HepG2 (cell line): ENCODE measurements around the gene KCNIP4. TPM values are rescaled to one million over a fixed set of nuclear protein-coding genes. Genes with fewer than 3 reads are reported as not detected.

ENCODE experiments used
- ATAC-seq: fragments of 200-7000 bp; cut with Tn5 transposase; 3 replicates; pipeline ENCODE4 v1.9.1; 2020; ENCODE audit warnings: mild to moderate bottlenecking, moderate library complexity
- BruUV-seq: library from RNA; stranded (reverse); fragments of 400-500 nt; replicated peaks from 2 replicates; lab custom pipeline; 2021; lab: Mats Ljungman, UMichigan
- CTCF ChIA-PET: fragments of 300-600 bp; formaldehyde crosslinking; extraction: SDS; loops from one replicate; lab custom pipeline; 2021; ENCODE audit warnings: low total read pairs, inconsistent platforms, low intra/inter-chr PET ratio; lab: Yijun Ruan, JAX
- POLR2A ChIA-PET: fragments of 350-600 bp; sonication (Branson Sonifier 250); formaldehyde crosslinking; loops from one replicate; lab custom pipeline; 2020; ENCODE audit warnings: antibody characterized with exemption, inconsistent platforms; lab: Yijun Ruan, JAX
- DNase-seq: peaks from one replicate; pipeline ENCODE4 v3.0.0-alpha.2; 2015; ENCODE audit warnings: low spot score
- FAIRE-seq: peaks from 3 replicates; lab custom pipeline; 2011; peaks lifted over from hg19 to GRCh38; lab: Jason Lieb, UNC
- H2AFZ ChIP-seq: one replicate; pipeline ENCODE4 v1.6.1; 2011; ENCODE audit warnings: low read length, inconsistent platforms
- H3K27ac ChIP-seq: fragments of 300-600 bp; 3 replicates; pipeline ENCODE4 v1.8.0; 2011; ENCODE audit warnings: mixed run types, mild to moderate bottlenecking, mixed read lengths, low read length, inconsistent platforms; ENCODE audit not compliant: insufficient read depth; ENCODE audit errors: extremely low read length
- H3K27me3 ChIP-seq, 2 experiments: fragments of 200-600 bp in 1 of 2; 2 replicates in 1 of 2; 3 replicates in 1 of 2; pipeline versions ENCODE4 v1.6.0 to v1.8.0; 2011; ENCODE audit warnings: low read length in 2 of 2, mild to moderate bottlenecking in 2 of 2, moderate library complexity in 2 of 2, inconsistent platforms in 1 of 2; ENCODE audit not compliant: insufficient read depth in 2 of 2, control insufficient read depth in 1 of 2
- H3K36me3 ChIP-seq, 2 experiments: fragments of 200-600 bp in 1 of 2; replicated peaks in 1 of 2; 2 replicates in 1 of 2; 3 replicates in 1 of 2; pipeline versions ENCODE4 v1.5.1 to v1.8.0; 2011; ENCODE audit warnings: low read length in 2 of 2, inconsistent platforms in 1 of 2; ENCODE audit not compliant: insufficient read depth in 2 of 2, control insufficient read depth in 1 of 2
- H3K4me1 ChIP-seq: 2 replicates; pipeline ENCODE4 v1.5.1; 2012; ENCODE audit warnings: low read length, inconsistent platforms; ENCODE audit not compliant: insufficient read depth
- H3K4me2 ChIP-seq: 2 replicates; pipeline ENCODE4 v1.6.0; 2011; ENCODE audit warnings: low read depth, low read length, inconsistent platforms
- H3K4me3 ChIP-seq, 3 experiments: fragments of 200-600 bp in 1 of 3; sonication (generic), shearing (Covaris generic) in 1 of 3; replicated peaks in 1 of 3; 2 replicates each; pipeline ENCODE4 v1.5.1; 2011 to 2016; ENCODE audit warnings: low read length in 3 of 3, inconsistent platforms in 2 of 3, low read depth in 2 of 3, mild to moderate bottlenecking in 2 of 3, control low read depth in 1 of 3, mixed read lengths in 1 of 3; ENCODE audit not compliant: insufficient read depth in 1 of 3
- H3K79me2 ChIP-seq: one replicate; pipeline ENCODE4 v1.6.1; 2011; ENCODE audit warnings: low read length, inconsistent platforms; ENCODE audit not compliant: insufficient read depth
- H3K9ac ChIP-seq: 2 replicates; pipeline ENCODE4 v1.6.0; 2011; ENCODE audit warnings: mild to moderate bottlenecking, low read depth, low read length, inconsistent platforms; ENCODE audit not compliant: insufficient read depth
- H3K9me3 ChIP-seq: 2 replicates; pipeline ENCODE4 v1.5.1; 2012; ENCODE audit warnings: mild to moderate bottlenecking, low read length
- H4K20me1 ChIP-seq: 2 replicates; pipeline ENCODE4 v1.6.0; 2011; ENCODE audit warnings: inconsistent platforms, mild to moderate bottlenecking, low read length, moderate library complexity; ENCODE audit not compliant: insufficient read depth
- FOXP4 ChIP-seq: sonication (generic); formaldehyde crosslinking; IDR thresholded peaks from 2 replicates; pipeline ENCODE4 v1.4.0; 2020; ENCODE audit warnings: missing genetic modification reagents
- HNRNPH1 ChIP-seq: fragments of 200-400 bp; formaldehyde crosslinking; optimal IDR thresholded peaks from 2 replicates; pipeline ENCODE3; 2017; ENCODE audit warnings: mild to moderate bottlenecking, low read depth, low read length
- NFAT5 ChIP-seq: sonication (generic); formaldehyde crosslinking; IDR thresholded peaks from 2 replicates; pipeline ENCODE4 v1.4.0; 2020; ENCODE audit warnings: missing genetic modification reagents
- ZNF367 ChIP-seq: sonication (generic); formaldehyde crosslinking; IDR thresholded peaks from 2 replicates; pipeline ENCODE4 v1.4.0; 2020; ENCODE audit warnings: missing genetic modification reagents, borderline replicate concordance
- ZNF460 ChIP-seq: sonication (generic); formaldehyde crosslinking; IDR thresholded peaks from 2 replicates; pipeline ENCODE4 v1.5.1; 2020; ENCODE audit warnings: missing genetic modification reagents, mild to moderate bottlenecking, borderline replicate concordance
- ZNF510 ChIP-seq: sonication (generic); formaldehyde crosslinking; IDR thresholded peaks from 2 replicates; pipeline ENCODE4 v1.4.0; 2020; ENCODE audit warnings: low read depth, mild to moderate bottlenecking, missing genetic modification reagents
- ZNF629 ChIP-seq: sonication (generic); formaldehyde crosslinking; conservative IDR thresholded peaks from 2 replicates; pipeline ENCODE4 v1.5.0; 2020; ENCODE audit warnings: missing genetic modification reagents
- ZNF746 ChIP-seq: sonication (generic); formaldehyde crosslinking; IDR thresholded peaks from 2 replicates; pipeline ENCODE4 v1.8.0; 2022; ENCODE audit warnings: mild to moderate bottlenecking, missing genetic modification reagents
- WGBS: methylation state at CpG from one replicate; pipeline ENCODE4 v1.1.6; 2017; ENCODE audit warnings: low lambda C conversion rate; 5-methylcytosine and 5-hydroxymethylcytosine counted together
- in situ Hi-C: cut with HindIII; loops from 2 replicates; pipeline ENCODE4 v1.10.0; 2017; ENCODE audit warnings: low pct_unique_long_range_greater_than_20kb; ENCODE audit not compliant: extremely low pct_ligation_motif_present
- intact Hi-C: fragments of 100-400 bp; cut with micrococcal nuclease; formaldehyde crosslinking; loops from one replicate; pipeline ENCODE4 v1.10.0; 2022; ENCODE audit not compliant: unreplicated experiment
- polyA plus RNA-seq, 8 experiments: library from polyadenylated mRNA; depleted of rRNA in 3 of 8; stranded (reverse) in 7 of 8; unstranded in 1 of 8; fragments of >200 nt; fragmentation: Illumina TruSeq in 4 of 8; extraction: Trizol in 4 of 8; gene quantifications; 2 replicates each; pipeline versions ENCODE4 v1.2.1 to v1.2.3, GENCODE V29; 2011 to 2016; ENCODE audit warnings: low read depth in 4 of 8, missing spikeins in 1 of 8, mixed read lengths in 1 of 8; ENCODE audit not compliant: insufficient read depth in 1 of 8
- total RNA-seq, 5 experiments: library from RNA; depleted of rRNA; stranded (reverse); fragments of >200 nt; fragmentation: Illumina TruSeq; extraction: Trizol; gene quantifications; 2 replicates each; pipeline ENCODE4 v1.2.3, GENCODE V29; 2016; ENCODE audit warnings: low read depth in 1 of 5
- TF ChIP-seq, protein P1 (sequence below): IDR thresholded peaks from 2 replicates; pipeline ENCODE4 v1.4.0; 2020; ENCODE audit warnings: mild to moderate bottlenecking, missing genetic modification reagents
- TF ChIP-seq, protein P2 (sequence below): sonication (generic); formaldehyde crosslinking; IDR thresholded peaks from 2 replicates; pipeline ENCODE4 v1.4.0; 2020; ENCODE audit warnings: missing genetic modification reagents

KCNIP4 gene
- total and polyA plus RNA-seq, 2 of the 13 experiments (the other 11 are each of a cell fraction or from before 2014, with no cell fraction given): 0.09 TPM; not detected in 1

- no peak for FAIRE-seq
- in situ Hi-C loops: no loop called here
- H3K4me2 ChIP-seq: no peak overlapping the region
Measured at GRCh38 chr4:20847124-20847747, 1101.3 kb downstream of the KCNIP4 start.

More at GRCh38 chr4:20847124-20847747, 1101.3 kb downstream of the KCNIP4 start:
- DNase-seq (no peak), ATAC-seq (no peak)
- H3K9ac ChIP-seq: no peak overlapping the region
- no peaks in the 10 kb centered on the region for H3K36me3 ChIP-seq
- peaks cover 36% of the 10 kb centered on the region for H3K9me3 ChIP-seq
- WGBS: 2% methylated on average over 2 of the region's 2 CpGs
- H3K79me2 ChIP-seq: no peaks in the 10 kb centered on the region
- ChIA-PET CTCF (no interaction called here), POLR2A (no interaction called here)
- TF ChIP-seq ZNF746 (CRISPR knock-in tag): no peak
- TF ChIP-seq ZNF629 (CRISPR knock-in tag): no peak
- TF ChIP-seq, protein P1, sequence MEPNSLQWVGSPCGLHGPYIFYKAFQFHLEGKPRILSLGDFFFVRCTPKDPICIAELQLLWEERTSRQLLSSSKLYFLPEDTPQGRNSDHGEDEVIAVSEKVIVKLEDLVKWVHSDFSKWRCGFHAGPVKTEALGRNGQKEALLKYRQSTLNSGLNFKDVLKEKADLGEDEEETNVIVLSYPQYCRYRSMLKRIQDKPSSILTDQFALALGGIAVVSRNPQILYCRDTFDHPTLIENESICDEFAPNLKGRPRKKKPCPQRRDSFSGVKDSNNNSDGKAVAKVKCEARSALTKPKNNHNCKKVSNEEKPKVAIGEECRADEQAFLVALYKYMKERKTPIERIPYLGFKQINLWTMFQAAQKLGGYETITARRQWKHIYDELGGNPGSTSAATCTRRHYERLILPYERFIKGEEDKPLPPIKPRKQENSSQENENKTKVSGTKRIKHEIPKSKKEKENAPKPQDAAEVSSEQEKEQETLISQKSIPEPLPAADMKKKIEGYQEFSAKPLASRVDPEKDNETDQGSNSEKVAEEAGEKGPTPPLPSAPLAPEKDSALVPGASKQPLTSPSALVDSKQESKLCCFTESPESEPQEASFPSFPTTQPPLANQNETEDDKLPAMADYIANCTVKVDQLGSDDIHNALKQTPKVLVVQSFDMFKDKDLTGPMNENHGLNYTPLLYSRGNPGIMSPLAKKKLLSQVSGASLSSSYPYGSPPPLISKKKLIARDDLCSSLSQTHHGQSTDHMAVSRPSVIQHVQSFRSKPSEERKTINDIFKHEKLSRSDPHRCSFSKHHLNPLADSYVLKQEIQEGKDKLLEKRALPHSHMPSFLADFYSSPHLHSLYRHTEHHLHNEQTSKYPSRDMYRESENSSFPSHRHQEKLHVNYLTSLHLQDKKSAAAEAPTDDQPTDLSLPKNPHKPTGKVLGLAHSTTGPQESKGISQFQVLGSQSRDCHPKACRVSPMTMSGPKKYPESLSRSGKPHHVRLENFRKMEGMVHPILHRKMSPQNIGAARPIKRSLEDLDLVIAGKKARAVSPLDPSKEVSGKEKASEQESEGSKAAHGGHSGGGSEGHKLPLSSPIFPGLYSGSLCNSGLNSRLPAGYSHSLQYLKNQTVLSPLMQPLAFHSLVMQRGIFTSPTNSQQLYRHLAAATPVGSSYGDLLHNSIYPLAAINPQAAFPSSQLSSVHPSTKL (CRISPR knock-in tag): no peak
- TF ChIP-seq ZNF460 (CRISPR knock-in tag): no peak
- no peak for TF ChIP-seq NFAT5 (CRISPR knock-in tag)
- no peak for TF ChIP-seq ZNF510
- TF ChIP-seq ZNF367 (CRISPR knock-in tag): no peak
- TF ChIP-seq, protein P2, sequence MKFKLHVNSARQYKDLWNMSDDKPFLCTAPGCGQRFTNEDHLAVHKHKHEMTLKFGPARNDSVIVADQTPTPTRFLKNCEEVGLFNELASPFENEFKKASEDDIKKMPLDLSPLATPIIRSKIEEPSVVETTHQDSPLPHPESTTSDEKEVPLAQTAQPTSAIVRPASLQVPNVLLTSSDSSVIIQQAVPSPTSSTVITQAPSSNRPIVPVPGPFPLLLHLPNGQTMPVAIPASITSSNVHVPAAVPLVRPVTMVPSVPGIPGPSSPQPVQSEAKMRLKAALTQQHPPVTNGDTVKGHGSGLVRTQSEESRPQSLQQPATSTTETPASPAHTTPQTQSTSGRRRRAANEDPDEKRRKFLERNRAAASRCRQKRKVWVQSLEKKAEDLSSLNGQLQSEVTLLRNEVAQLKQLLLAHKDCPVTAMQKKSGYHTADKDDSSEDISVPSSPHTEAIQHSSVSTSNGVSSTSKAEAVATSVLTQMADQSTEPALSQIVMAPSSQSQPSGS (CRISPR knock-in tag): no peak
- TF ChIP-seq FOXP4 (CRISPR knock-in tag): no peak
- no peak for TF ChIP-seq HNRNPH1
- TF ChIP-seq, all 625 proteins: peak for 0
- Histone ChIP-seq H3K27ac (no peak overlapping the region), H3K27me3 (no peaks in the 10 kb centered on the region), H4K20me1 (no peaks in the 10 kb centered on the region), H2AFZ (no peak overlapping the region), H3K4me3 (no peak overlapping the region), H3K4me1 (no peaks in the 10 kb centered on the region)
- BruUV-seq: no TSS peak
- intact Hi-C loops: no loop called here
